Measurements from ENCODE around the gene S1PR2. TPM values are rescaled to one million over a fixed set of nuclear protein-coding genes. Genes with fewer than 3 reads are reported as not detected.
A peak's percentile ranks its signal among the peaks of the same experiment; 100 is the strongest.

S1PR2 gene
- total and polyA plus RNA-seq, 4 donors = 6.5 to 32.1 (median 13.0) TPM

DNA sequence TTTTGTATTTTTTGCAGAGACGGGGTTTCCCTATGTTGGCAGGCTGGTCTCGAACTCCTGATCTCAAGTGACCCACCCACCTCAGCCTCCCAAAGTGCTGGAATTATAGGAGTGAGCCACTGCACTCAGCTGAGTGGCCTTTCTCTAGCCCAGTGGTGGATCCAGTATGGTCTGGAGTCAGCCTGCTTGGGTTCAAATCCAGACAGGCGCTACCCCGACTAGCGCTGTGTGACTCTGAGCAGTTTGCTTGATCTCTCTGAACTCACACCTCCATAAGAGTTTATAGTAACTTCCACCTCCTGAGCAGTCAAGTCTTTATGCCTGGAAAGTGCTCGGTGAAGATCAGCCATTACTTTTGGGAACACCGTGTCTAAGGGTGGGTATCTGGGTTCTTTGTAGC, 10.4 kb downstream of the S1PR2 start:
- Histone ChIP-seq H3K9me3 (ENCODE audit: control insufficient read depth in 4 of 4, insufficient read depth in 3 of 4, low read length in 3 of 4) (no peaks in the 10 kb centered on the region), H3K27me3 (ENCODE audit: control insufficient read depth in 3 of 3, insufficient read depth in 3 of 3, low read length in 2 of 3) (no peaks in the 10 kb centered on the region), H3K4me3 (no peak overlapping the region), H3K4me1 (ENCODE audit: control insufficient read depth in 5 of 5, insufficient read depth in 5 of 5, low read length in 5 of 5) (peaks cover 0 to 20% (median 2%) of the 10 kb centered on the region in 5 donors), H3K36me3 (ENCODE audit: control insufficient read depth in 4 of 4, insufficient read depth in 4 of 4, low read length in 4 of 4) (peaks cover 0 to 40% (median 21%) of the 10 kb centered on the region in 4 donors), H3K9ac (ENCODE audit: insufficient read depth in 1 of 2, low read length in 2 of 2) (no peak overlapping the region), H3K27ac (ENCODE audit: low read depth in 1 of 2, low read length in 1 of 2) (no peak overlapping the region)
- no peak for ATAC-seq (ENCODE audit: insufficient read depth, low FRiP score)
- no peak for DNase-seq
- TF ChIP-seq CTCF (IDR thresholded peaks at IDR 0.05; ENCODE audit: control extremely low read depth, extremely low read depth) = no peak
- 85 to 87% methylated on average over 7 of the region's 7 CpGs for WGBS, 2 donors

- ATAC-seq (ENCODE audit: insufficient read depth, low FRiP score) = no peak
- Histone ChIP-seq H3K27ac (ENCODE audit: low read depth in 1 of 2, low read length in 1 of 2) (no peak overlapping the region), H3K9ac (ENCODE audit: insufficient read depth in 1 of 2, low read length in 2 of 2) (no peak overlapping the region), H3K9me3 (ENCODE audit: control insufficient read depth in 4 of 4, insufficient read depth in 3 of 4, low read length in 3 of 4) (no peaks in the 10 kb centered on the region), H3K4me1 (ENCODE audit: control insufficient read depth in 5 of 5, insufficient read depth in 5 of 5, low read length in 5 of 5) (peaks cover 0 to 14% (median 0%) of the 10 kb centered on the region in 5 donors), H3K27me3 (ENCODE audit: control insufficient read depth in 3 of 3, insufficient read depth in 3 of 3, low read length in 2 of 3) (no peaks in the 10 kb centered on the region), H3K36me3 (ENCODE audit: control insufficient read depth in 4 of 4, insufficient read depth in 4 of 4, low read length in 4 of 4) (peaks cover 0 to 36% (median 19%) of the 10 kb centered on the region in 4 donors), H3K4me3 (no peak overlapping the region)
- WGBS, 2 donors = 42 to 49% methylated on average over 3 of the region's 3 CpGs
- TF ChIP-seq CTCF (IDR thresholded peaks at IDR 0.05; ENCODE audit: control extremely low read depth, extremely low read depth) = no peak
- DNase-seq = peak; percentile 50 to 56 (median 50)
Measured at GRCh38 chr19:10219678-10220077, 11.5 kb downstream of the S1PR2 start.

DNA sequence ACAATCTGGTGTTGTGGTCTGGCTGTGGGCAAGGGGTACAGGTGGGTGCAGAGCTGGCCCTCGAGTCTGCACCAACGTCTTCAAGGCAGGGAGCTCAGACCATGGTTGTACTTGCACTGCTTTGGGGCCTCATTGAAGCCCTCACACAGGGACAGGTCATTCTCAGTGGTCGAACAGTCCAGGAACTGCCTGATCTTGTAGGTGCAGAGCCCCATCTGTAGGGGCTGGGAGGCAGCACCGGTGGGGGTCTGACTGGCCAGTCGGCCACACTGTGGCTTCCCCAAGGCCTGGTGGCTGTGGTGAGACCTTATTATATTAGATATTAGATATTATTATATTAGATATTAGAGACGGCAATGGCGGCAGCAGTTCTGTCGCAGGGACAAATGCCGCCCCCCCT, 14.0 kb downstream of the S1PR2 start:
- TF ChIP-seq CTCF (IDR thresholded peaks at IDR 0.05; ENCODE audit: control extremely low read depth, extremely low read depth) = no peak
- no peak for DNase-seq

GRCh38 chr19:10214784-10215183, 16.3 kb downstream of the S1PR2 start:
- ATAC-seq (ENCODE audit: insufficient read depth, low FRiP score) (no peak), DNase-seq (no peak)
- Histone ChIP-seq H3K4me1 (ENCODE audit: control insufficient read depth in 5 of 5, insufficient read depth in 5 of 5, low read length in 5 of 5) (no peaks in the 10 kb centered on the region), H3K9me3 (ENCODE audit: control insufficient read depth in 4 of 4, insufficient read depth in 3 of 4, low read length in 3 of 4) (no peaks in the 10 kb centered on the region), H3K9ac (ENCODE audit: insufficient read depth in 1 of 2, low read length in 2 of 2) (no peak overlapping the region), H3K4me3 (no peak overlapping the region), H3K27ac (ENCODE audit: low read depth in 1 of 2, low read length in 1 of 2) (no peak overlapping the region), H3K27me3 (ENCODE audit: control insufficient read depth in 3 of 3, insufficient read depth in 3 of 3, low read length in 2 of 3) (no peaks in the 10 kb centered on the region), H3K36me3 (ENCODE audit: control insufficient read depth in 4 of 4, insufficient read depth in 4 of 4, low read length in 4 of 4) (peaks cover 0 to 12% (median 3%) of the 10 kb centered on the region in 4 donors)
- no peak for TF ChIP-seq CTCF (IDR thresholded peaks at IDR 0.05; ENCODE audit: control extremely low read depth, extremely low read depth)
- 92 to 96% methylated on average over 5 of the region's 5 CpGs for WGBS, 2 donors

More for the DNA sequence above, 14.0 kb downstream of the S1PR2 start:
- 92% methylated on average over 9 of the region's 9 CpGs for WGBS, 2 donors
- Histone ChIP-seq H3K36me3 (ENCODE audit: control insufficient read depth in 4 of 4, insufficient read depth in 4 of 4, low read length in 4 of 4) (peaks cover 0 to 19% (median 7%) of the 10 kb centered on the region in 4 donors), H3K4me3 (no peak overlapping the region), H3K9me3 (ENCODE audit: control insufficient read depth in 4 of 4, insufficient read depth in 3 of 4, low read length in 3 of 4) (no peaks in the 10 kb centered on the region), H3K27ac (ENCODE audit: low read depth in 1 of 2, low read length in 1 of 2) (no peak overlapping the region), H3K4me1 (ENCODE audit: control insufficient read depth in 5 of 5, insufficient read depth in 5 of 5, low read length in 5 of 5) (peaks cover 0 to 3% (median 0%) of the 10 kb centered on the region in 5 donors), H3K9ac (ENCODE audit: insufficient read depth in 1 of 2, low read length in 2 of 2) (no peak overlapping the region), H3K27me3 (ENCODE audit: control insufficient read depth in 3 of 3, insufficient read depth in 3 of 3, low read length in 2 of 3) (no peaks in the 10 kb centered on the region)
- no peak for ATAC-seq (ENCODE audit: insufficient read depth, low FRiP score)

Data from lung (tissue), 12 donors.